Measurements from ENCODE around the gene COG2.

DNA sequence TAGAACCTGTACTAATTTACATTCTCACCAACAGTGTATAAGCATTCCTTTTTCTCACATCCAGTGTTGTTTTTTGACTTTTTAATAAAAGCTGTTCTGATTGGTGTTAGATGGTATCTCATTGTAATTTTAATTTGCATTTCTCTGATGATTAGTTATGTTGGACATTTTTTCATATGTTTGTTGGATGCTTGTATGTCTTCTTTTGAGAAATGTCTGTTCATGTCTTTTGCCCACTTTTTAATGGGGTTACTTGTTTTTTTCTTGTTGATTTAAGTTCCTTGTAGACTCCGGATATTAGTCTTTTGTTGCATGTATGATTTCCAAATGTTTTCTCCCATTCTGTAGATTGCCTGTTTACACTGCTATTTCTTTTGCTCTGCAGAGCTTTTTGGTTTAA lies 8.0 kb downstream of the COG2 start:
- TF ChIP-seq POLR2AphosphoS5 (IDR thresholded peaks at IDR 0.05; ENCODE audit: low read depth, low read length) (no peak), TAF1 (IDR thresholded peaks at IDR 0.05; ENCODE audit: low read depth, low read length) (no peak), POLR2A (IDR thresholded peaks at IDR 0.05; ENCODE audit: low read depth, low read length) (no peak), SPI1 (IDR thresholded peaks at IDR 0.05; ENCODE audit: low read depth, low read length) (no peak), POU2F2 (IDR thresholded peaks at IDR 0.05; ENCODE audit: low read depth, low read length) (no peak)

Data from GM12891 (cell line).